ENCODE data around the gene STRIP1. TPM values are rescaled to one million over a fixed set of nuclear protein-coding genes. Genes with fewer than 3 reads are reported as not detected.

STRIP1 gene
- total and polyA plus RNA-seq, 2 donors (not counting 3 experiments of a cell fraction or from before 2014, with no cell fraction given) = 26.2 to 42.1 TPM

DNA sequence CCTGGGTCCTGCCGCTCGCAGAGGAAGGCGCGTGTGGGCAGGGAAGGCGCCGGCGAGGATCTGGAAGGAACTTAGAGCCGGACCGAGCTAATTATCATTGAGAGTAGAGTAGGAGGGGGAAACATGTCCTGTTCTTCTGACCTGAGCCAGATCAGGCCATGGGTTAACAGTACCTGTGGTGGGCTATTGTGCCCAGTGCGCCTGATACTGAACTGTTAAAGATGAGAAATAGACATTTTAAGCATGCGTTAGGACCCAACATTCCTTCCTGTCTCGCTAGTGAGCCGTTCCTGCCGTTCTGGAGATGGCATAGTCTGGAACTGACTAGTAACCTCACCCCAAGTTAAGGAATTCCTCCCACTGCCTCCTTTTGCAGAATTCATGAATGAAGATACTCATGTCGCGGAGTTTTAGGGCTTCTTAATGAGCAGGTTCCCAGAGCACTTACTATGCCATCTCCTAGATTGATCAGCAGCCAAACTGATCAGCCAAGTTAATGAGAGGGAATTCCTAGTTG is 870 bp downstream of the STRIP1 start:
- Histone ChIP-seq H3K9ac (replicated peaks; ENCODE audit: extremely low read depth, insufficient read depth, low read length) (peak overlapping the region; percentile 89), H3K36me3 (ENCODE audit: control insufficient read depth in 2 of 2, extremely low read depth in 1 of 2, insufficient read depth in 2 of 2, low read length in 2 of 2) (peaks cover 9 to 21% of the 10 kb centered on the region in 2 experiments), H3K4me1 (ENCODE audit: control insufficient read depth, extremely low read depth, insufficient read depth, low read length) (peaks cover 9% of the 10 kb centered on the region), H3K79me2 (ENCODE audit: control insufficient read depth, insufficient read depth, low read length) (peaks cover 26% of the 10 kb centered on the region), H3K4me3 (replicated peaks in 1 of 3; ENCODE audit: insufficient read depth in 1 of 3, low read depth in 1 of 3, low read length in 3 of 3) (peak overlapping the region; percentile 76 to 90 (median 82)), H3K27ac (ENCODE audit: insufficient read depth, low read depth, low read length) (peak overlapping the region; percentile 61), H2AFZ (ENCODE audit: low read depth, low read length) (peak overlapping the region; percentile 78), H3K27me3 (ENCODE audit: control insufficient read depth in 2 of 2, insufficient read depth in 2 of 2, low read length in 2 of 2) (no peaks in the 10 kb centered on the region), H3K9me3 (replicated peaks; ENCODE audit: control insufficient read depth, insufficient read depth, low read length) (no peaks in the 10 kb centered on the region), H3K9me1 (replicated peaks; ENCODE audit: control insufficient read depth, extremely low read depth, insufficient read depth, low read length) (no peaks in the 10 kb centered on the region), H3K4me2 (ENCODE audit: insufficient read depth, low read length) (peak overlapping the region; percentile 88), H4K20me1 (replicated peaks; ENCODE audit: control insufficient read depth, extremely low read depth, insufficient read depth, low read length) (no peaks in the 10 kb centered on the region)
- ChIA-PET CTCF (interaction anchor here (0.7 to 2.0 kb wide), 12 partner anchors 10 to 503 kb away, joined by 3 to 12 read pairs (median 6); partner anchors contain the start of gene AHCYL1), POLR2A (interaction anchor here (1.0 kb wide), 2 partner anchors 245 to 304 kb away, joined by 3 to 4 read pairs; partner anchors contain the start of gene RBM15)
- no peak for DNase-seq (ENCODE audit: low read depth, low spot score)
- intact Hi-C loops (cut with micrococcal nuclease) (loop anchor here (1.0 to 10.0 kb wide), 2 partner anchors 12 to 940 kb away; partner anchors contain the start of gene TMEM167B), dilution Hi-C loops (cut with MboI; ENCODE audit: extremely low pct_ligation_motif_present, low sequenced_read_pairs) (no loop called here)
- TF ChIP-seq MYC (IDR thresholded peaks at IDR 0.05; ENCODE audit: low read depth, low read length) = no peak
- TF ChIP-seq POLR2A (IDR thresholded peaks at IDR 0.05; ENCODE audit: low read depth, low read length) = no peak
- TF ChIP-seq JUN (IDR thresholded peaks at IDR 0.05; ENCODE audit: borderline replicate concordance, insufficient read depth, insufficient read length, low read depth) = no peak
- TF ChIP-seq FOS (IDR thresholded peaks at IDR 0.05; ENCODE audit: borderline replicate concordance, insufficient read depth, low read length) = no peak
- no peak for TF ChIP-seq EZH2 (IDR thresholded peaks at IDR 0.05; ENCODE audit: borderline replicate concordance, low read depth, low read length, severe bottlenecking)
- TF ChIP-seq, protein P1, sequence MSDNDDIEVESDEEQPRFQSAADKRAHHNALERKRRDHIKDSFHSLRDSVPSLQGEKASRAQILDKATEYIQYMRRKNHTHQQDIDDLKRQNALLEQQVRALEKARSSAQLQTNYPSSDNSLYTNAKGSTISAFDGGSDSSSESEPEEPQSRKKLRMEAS (IDR thresholded peaks at IDR 0.05; ENCODE audit: insufficient read depth, insufficient read length) = no peak
- TF ChIP-seq, protein P2, sequence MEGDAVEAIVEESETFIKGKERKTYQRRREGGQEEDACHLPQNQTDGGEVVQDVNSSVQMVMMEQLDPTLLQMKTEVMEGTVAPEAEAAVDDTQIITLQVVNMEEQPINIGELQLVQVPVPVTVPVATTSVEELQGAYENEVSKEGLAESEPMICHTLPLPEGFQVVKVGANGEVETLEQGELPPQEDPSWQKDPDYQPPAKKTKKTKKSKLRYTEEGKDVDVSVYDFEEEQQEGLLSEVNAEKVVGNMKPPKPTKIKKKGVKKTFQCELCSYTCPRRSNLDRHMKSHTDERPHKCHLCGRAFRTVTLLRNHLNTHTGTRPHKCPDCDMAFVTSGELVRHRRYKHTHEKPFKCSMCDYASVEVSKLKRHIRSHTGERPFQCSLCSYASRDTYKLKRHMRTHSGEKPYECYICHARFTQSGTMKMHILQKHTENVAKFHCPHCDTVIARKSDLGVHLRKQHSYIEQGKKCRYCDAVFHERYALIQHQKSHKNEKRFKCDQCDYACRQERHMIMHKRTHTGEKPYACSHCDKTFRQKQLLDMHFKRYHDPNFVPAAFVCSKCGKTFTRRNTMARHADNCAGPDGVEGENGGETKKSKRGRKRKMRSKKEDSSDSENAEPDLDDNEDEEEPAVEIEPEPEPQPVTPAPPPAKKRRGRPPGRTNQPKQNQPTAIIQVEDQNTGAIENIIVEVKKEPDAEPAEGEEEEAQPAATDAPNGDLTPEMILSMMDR (IDR thresholded peaks at IDR 0.05; ENCODE audit: extremely low read depth in 1 of 2, insufficient read depth in 1 of 2, low read depth in 1 of 2, low read length in 2 of 2) = no peak
- TF ChIP-seq GATA2 (IDR thresholded peaks at IDR 0.05; ENCODE audit: insufficient read depth, insufficient read length, low read depth, low read length) = no peak
- no peak for TF ChIP-seq POLR2AphosphoS5 (IDR thresholded peaks at IDR 0.05; ENCODE audit: insufficient read depth, low read depth, low read length)
- BruUV-seq (replicated peaks) = TSS peak; percentile 37
- peak; percentile 65 for FAIRE-seq

All from endothelial cell of umbilical vein (primary cell).